ENCODE data around the gene MSI2.

DNA sequence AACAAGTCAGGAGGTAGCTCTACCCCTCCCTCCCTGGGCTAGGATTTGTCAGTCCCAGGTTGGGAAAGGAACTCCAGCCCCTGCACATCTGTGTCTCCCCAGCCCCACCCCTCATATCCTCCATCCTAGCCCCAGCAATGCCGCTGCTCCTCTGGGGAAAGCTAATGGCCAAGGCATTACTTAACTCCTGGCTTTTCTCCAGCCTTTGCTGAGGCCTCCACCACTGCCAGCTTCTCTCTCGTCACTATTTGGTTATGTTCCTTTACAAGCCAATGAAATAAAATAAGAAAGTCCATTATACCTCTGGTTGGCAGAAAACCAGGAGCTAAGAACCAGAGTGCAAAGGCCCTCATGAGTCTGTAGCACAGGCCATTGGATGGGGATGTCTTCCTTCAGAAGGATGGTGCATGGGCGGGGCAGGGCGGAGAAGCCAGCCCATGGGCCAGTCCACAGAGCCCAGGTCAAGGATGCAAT lies 317.8 kb downstream of the MSI2 start:
- TF ChIP-seq EZH2 (IDR thresholded peaks at IDR 0.05), result no peak
- TF ChIP-seq POLR2AphosphoS5 (IDR thresholded peaks at IDR 0.05; ENCODE audit: borderline replicate concordance, low read depth, low read length), result no peak
- TF ChIP-seq FOXP2 (optimal IDR thresholded peaks at IDR 0.05; ENCODE audit: control extremely low read depth, extremely low read length, insufficient read depth), result no peak

Measured in SK-N-MC (cell line).